MM.1S (cell line): Measurements from ENCODE around the gene RCC2.
"Not testable (repeated sequence)": the region's sequence is repeated elsewhere in the genome, so short reads cannot be mapped to it uniquely, and the experiment has no call there.

Source experiments
- DNase-seq: peaks from one replicate; pipeline ENCODE4 v3.0.0-alpha.2; 2015
- H2AFZ ChIP-seq: fragments of 300-600 bp; sonication (generic); 2 replicates; pipeline ENCODE4 v1.6.0; 2016; ENCODE audit warnings: antibody characterized with exemption, low read length
- H3F3A ChIP-seq: fragments of 300-600 bp; sonication (generic); 2 replicates; pipeline ENCODE4 v1.6.1; 2016; ENCODE audit warnings: mild to moderate bottlenecking, antibody characterized with exemption, low read length, moderate library complexity, mixed read lengths; ENCODE audit not compliant: insufficient read depth
- H3K27ac ChIP-seq: fragments of 300-600 bp; sonication (generic); 2 replicates; pipeline ENCODE4 v1.5.1; 2016; ENCODE audit warnings: mild to moderate bottlenecking, low read length
- H3K27me3 ChIP-seq: fragments of 300-600 bp; sonication (generic); replicated peaks from 2 replicates; pipeline ENCODE4 v1.6.0; 2016; ENCODE audit warnings: low read length; ENCODE audit not compliant: insufficient read depth
- H3K36me3 ChIP-seq: fragments of 300-600 bp; sonication (generic); replicated peaks from 2 replicates; pipeline ENCODE4 v1.6.1; 2016; ENCODE audit warnings: mild to moderate bottlenecking, low read length, mixed read lengths; ENCODE audit not compliant: insufficient read depth
- H3K4me1 ChIP-seq: fragments of 300-600 bp; sonication (generic); 2 replicates; pipeline ENCODE4 v1.6.1; 2016; ENCODE audit warnings: low read length, mixed read lengths
- H3K4me2 ChIP-seq: fragments of 300-600 bp; sonication (generic); 2 replicates; pipeline ENCODE4 v1.6.0; 2016; ENCODE audit warnings: low read depth, low read length
- H3K4me3 ChIP-seq: fragments of 300-600 bp; sonication (generic); 2 replicates; pipeline ENCODE4 v1.5.1; 2016; ENCODE audit warnings: low read length, mixed read lengths
- H3K79me2 ChIP-seq: fragments of 300-600 bp; sonication (generic); 2 replicates; pipeline ENCODE4 v1.6.1; 2016; ENCODE audit warnings: mixed run types, low read length, mixed read lengths
- H3K9ac ChIP-seq: fragments of 300-600 bp; sonication (generic); 2 replicates; pipeline ENCODE4 v1.6.1; 2016; ENCODE audit warnings: low read length, mixed read lengths
- H3K9me2 ChIP-seq: fragments of 300-600 bp; sonication (generic); replicated peaks from 2 replicates; pipeline ENCODE4 v1.6.1; 2016; ENCODE audit warnings: mild to moderate bottlenecking, low read length, mixed read lengths; ENCODE audit not compliant: insufficient read depth
- H3K9me3 ChIP-seq: fragments of 300-600 bp; sonication (generic); replicated peaks from 2 replicates; pipeline ENCODE4 v1.6.1; 2016; ENCODE audit warnings: mild to moderate bottlenecking, low read length, mixed read lengths; ENCODE audit not compliant: insufficient read depth
- H4K20me1 ChIP-seq: fragments of 300-600 bp; sonication (generic); 2 replicates; pipeline ENCODE4 v1.6.1; 2016; ENCODE audit warnings: mild to moderate bottlenecking, low read length, moderate library complexity, mixed read lengths; ENCODE audit not compliant: insufficient read depth
- CTCF ChIP-seq: fragments of 300-600 bp; sonication (generic); IDR thresholded peaks from 2 replicates; pipeline ENCODE4 v1.5.1; 2016; ENCODE audit warnings: antibody characterized with exemption, low read length, mixed read lengths
- EZH2 ChIP-seq: fragments of 300-600 bp; sonication (generic); optimal IDR thresholded peaks from 2 replicates; pipeline ENCODE3; 2017; ENCODE audit warnings: low read depth, mild to moderate bottlenecking, antibody characterized with exemption, low read length, mixed read lengths
- EZH2phosphoT487 ChIP-seq: fragments of 300-600 bp; sonication (generic); IDR thresholded peaks from 2 replicates; pipeline ENCODE4 v1.6.1; 2018; ENCODE audit warnings: antibody characterized with exemption, low read length

Gene RCC2

GRCh38 chr1:17471393-17471792 is 31.9 kb upstream of the RCC2 start:
- H3F3A ChIP-seq, result no peaks in the 10 kb centered on the region
- H3K27me3 ChIP-seq, result no peaks in the 10 kb centered on the region
- H2AFZ ChIP-seq, result no peak overlapping the region
- no peak overlapping the region for H3K27ac ChIP-seq
- DNase-seq, result no peak
- H3K36me3 ChIP-seq, result no peaks in the 10 kb centered on the region
- no peak overlapping the region for H3K9ac ChIP-seq
- no peaks in the 10 kb centered on the region for H3K79me2 ChIP-seq
- no peaks in the 10 kb centered on the region for H3K4me1 ChIP-seq
- no peak overlapping the region for H3K4me3 ChIP-seq
- H4K20me1 ChIP-seq, result no peaks in the 10 kb centered on the region
- TF ChIP-seq CTCF, result no peak
- no peak for TF ChIP-seq EZH2phosphoT487
- no peak for TF ChIP-seq EZH2
- H3K9me3 ChIP-seq, result no peaks in the 10 kb centered on the region
- no peak overlapping the region for H3K4me2 ChIP-seq
- H3K9me2 ChIP-seq, result no peaks in the 10 kb centered on the region

DNA sequence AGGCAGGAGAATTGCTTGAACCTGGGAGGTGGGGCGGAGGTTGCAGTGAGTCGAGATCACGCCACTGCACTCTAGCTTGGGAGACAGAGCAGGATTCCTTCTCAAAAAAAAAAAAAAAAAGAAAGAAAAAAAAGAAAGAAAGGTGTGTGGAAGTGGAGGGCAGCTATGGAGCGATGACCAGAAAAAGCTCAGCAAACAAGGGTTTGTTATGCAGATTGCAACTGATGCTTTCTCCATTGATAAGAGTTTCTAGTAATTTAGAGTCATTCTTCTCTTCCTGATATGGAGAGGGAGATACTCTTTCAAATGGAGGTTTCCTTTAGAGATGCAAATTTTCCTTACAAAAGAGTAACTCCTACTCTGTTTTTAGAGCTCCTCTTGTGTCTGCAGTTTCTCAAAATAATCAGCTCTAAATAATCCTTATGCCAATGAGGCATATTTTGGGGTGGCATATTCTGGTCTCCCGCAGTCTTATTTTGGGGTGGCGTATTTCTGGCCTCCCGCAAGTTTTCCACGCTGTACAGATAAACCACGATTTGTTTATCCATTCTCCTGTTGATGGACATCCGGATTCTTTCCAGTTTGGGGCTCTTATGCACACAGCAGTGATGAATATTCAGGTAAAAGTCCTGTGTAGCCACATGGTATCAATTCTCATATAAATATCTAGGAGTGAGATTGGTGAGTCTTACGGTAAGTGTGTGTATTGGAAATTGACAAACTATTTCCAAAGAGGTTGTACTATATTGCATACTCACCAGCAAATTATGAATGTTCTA is 30.7 kb upstream of the RCC2 start:
- no peaks in the 10 kb centered on the region for H3K9me3 ChIP-seq
- no peaks in the 10 kb centered on the region for H3K4me1 ChIP-seq
- H3K4me3 ChIP-seq, result no peak overlapping the region
- H3K9me2 ChIP-seq, result no peaks in the 10 kb centered on the region
- no peak overlapping the region for H3K4me2 ChIP-seq
- H3K79me2 ChIP-seq, result no peaks in the 10 kb centered on the region
- no peaks in the 10 kb centered on the region for H4K20me1 ChIP-seq
- no peak for DNase-seq
- H3K27me3 ChIP-seq, result no peaks in the 10 kb centered on the region
- no peak overlapping the region for H3K9ac ChIP-seq
- no peaks in the 10 kb centered on the region for H3K36me3 ChIP-seq
- no peaks in the 10 kb centered on the region for H3F3A ChIP-seq
- no peak overlapping the region for H3K27ac ChIP-seq
- H2AFZ ChIP-seq, result no peak overlapping the region
- TF ChIP-seq EZH2phosphoT487, result no peak
- TF ChIP-seq CTCF, result no peak
- TF ChIP-seq EZH2, result no peak

GRCh38 chr1:17468357-17469265 is 29.1 kb upstream of the RCC2 start:
- not testable (repeated sequence) for H3K4me1 ChIP-seq, H3K4me2 ChIP-seq, H4K20me1 ChIP-seq, H3F3A ChIP-seq, H3K9me3 ChIP-seq, H3K27ac ChIP-seq, H3K27me3 ChIP-seq, H3K9ac ChIP-seq, H2AFZ ChIP-seq, H3K9me2 ChIP-seq, H3K4me3 ChIP-seq, H3K79me2 ChIP-seq, DNase-seq, H3K36me3 ChIP-seq
